HG02884 (cell line): Measurements from ENCODE around the gene ZNF362.

ENCODE experiments used
- ATAC-seq: cut with Tn5 transposase; IDR thresholded peaks from one replicate; pipeline ENCODE4 v1.9.1; 2021; ENCODE audit warnings: mild to moderate bottlenecking, moderate library complexity; ENCODE audit not compliant: unreplicated experiment

ZNF362 gene

DNA sequence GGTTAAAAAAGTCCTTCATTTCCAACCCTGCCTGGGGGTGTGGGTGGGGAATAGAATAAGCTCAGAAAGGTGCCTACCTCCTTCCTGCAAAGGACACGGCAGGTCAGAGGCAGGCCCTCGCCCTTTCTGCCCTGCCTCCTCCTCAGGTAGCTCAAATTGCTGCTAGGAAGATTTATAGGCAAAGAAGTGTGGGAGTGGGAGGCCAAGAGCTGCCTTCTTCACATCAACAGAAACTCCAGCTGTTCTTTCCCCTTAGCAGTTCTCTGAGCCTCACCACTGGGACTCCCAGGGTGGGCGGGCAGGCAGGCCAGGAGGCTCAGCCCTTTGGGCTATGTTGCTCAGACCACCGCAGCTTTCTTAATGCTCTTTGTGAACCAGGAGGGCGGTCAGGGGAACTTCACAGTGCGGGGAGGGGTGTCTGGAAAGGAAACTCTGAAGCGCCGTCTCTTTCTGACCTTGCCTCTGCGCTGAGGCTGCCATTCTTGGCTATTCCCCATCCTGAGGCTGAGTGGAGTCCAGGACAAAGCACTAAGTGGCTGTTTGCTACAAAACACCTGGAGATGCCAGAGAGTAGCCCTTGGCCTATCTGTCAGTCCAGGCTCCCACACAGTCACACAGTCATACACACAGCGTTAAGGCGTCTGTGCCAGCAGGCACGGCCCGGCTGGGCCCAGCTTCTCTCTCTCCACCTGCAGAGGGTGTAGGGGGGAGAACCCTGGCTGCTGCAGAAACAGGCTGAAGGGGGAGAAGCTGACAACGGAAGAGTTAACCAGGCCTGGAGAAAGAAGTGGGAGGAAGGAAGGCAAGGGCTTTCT, 67.6 kb downstream of the ZNF362 start:
- no peak for ATAC-seq

- no peak for ATAC-seq
Observed at GRCh38 chr1:33324677-33325575, 68.6 kb downstream of the ZNF362 start.

DNA sequence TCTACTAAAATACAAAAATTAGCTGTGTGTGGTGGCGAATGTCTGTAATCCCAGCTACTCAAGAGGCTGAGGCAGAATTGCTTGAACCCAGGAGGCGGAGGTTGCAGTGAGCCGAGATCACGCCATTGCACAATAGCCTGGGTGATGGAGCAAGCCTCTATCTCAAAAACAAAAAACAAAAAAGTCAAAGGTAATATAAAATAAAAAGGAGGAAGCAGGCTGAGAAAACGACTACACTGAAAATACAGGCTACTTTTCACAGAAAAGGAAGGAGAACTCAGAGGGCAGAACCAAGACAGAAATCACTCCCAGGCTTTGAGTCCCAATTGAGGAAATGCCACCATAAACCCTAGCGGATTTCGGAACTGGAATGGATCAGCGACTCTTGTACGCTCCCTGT, 70.5 kb downstream of the ZNF362 start:
- no peak for ATAC-seq

DNA sequence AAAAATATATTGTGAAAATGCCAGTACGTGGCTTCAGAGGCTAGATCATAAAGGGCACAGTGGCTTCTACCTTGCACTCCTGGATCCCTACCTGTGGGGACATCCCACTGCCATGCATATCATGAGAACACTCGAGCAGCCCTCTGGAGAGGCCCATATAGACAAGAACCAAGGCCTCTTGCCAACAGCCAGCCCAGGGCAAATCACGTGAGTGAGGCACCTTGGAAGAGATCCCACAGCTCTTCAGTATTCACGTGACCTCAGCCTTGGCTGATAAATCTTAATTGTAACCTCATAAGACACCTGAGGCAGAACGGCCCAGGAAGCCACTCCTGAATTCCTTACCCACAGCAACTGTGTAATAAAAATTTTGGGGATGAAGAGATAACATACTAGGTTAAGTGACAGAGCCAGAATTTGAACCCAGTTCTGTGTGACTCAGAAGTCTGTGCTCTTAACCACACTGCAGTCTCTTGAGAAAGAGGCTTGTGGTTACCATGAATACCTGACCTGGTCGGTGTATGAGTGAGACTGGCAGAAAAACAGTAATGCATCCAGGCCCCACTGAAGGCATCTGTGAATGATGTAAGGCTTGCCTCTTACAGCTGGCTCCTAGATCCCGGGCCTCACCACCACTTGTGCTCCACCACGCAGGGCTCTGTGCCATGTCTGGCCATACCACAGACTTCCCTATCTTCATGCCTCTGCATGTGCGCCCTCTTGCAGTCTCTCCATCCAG, 71.5 kb downstream of the ZNF362 start:
- no peak for ATAC-seq

DNA sequence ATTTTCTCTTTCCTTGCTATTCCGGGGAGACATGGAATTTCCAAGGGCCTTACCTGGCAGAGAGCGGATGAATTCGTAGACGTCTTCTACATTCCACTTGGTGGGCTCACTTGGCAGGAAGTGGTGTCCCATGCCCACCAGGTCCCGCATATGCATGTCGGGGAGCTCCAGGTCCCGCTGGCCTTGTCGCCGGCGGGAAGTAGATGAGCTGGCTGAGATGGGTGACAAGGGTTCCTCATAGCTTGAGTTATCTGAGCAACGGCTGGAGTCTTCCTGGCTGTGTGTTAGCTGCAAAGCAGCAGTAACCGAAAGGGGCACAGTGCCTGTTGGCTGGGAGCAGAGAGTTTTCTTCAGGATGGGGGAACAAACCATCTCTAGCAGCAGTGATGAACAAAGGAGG, 72.5 kb downstream of the ZNF362 start:
- ATAC-seq: no peak

GRCh38 chr1:33329600-33330305, 73.5 kb downstream of the ZNF362 start:
- no peak for ATAC-seq

- ATAC-seq: no peak
Observed at GRCh38 chr1:33330361-33330890, 74.1 kb downstream of the ZNF362 start.

- ATAC-seq: no peak
Observed at GRCh38 chr1:33330906-33331305, 74.6 kb downstream of the ZNF362 start.

DNA sequence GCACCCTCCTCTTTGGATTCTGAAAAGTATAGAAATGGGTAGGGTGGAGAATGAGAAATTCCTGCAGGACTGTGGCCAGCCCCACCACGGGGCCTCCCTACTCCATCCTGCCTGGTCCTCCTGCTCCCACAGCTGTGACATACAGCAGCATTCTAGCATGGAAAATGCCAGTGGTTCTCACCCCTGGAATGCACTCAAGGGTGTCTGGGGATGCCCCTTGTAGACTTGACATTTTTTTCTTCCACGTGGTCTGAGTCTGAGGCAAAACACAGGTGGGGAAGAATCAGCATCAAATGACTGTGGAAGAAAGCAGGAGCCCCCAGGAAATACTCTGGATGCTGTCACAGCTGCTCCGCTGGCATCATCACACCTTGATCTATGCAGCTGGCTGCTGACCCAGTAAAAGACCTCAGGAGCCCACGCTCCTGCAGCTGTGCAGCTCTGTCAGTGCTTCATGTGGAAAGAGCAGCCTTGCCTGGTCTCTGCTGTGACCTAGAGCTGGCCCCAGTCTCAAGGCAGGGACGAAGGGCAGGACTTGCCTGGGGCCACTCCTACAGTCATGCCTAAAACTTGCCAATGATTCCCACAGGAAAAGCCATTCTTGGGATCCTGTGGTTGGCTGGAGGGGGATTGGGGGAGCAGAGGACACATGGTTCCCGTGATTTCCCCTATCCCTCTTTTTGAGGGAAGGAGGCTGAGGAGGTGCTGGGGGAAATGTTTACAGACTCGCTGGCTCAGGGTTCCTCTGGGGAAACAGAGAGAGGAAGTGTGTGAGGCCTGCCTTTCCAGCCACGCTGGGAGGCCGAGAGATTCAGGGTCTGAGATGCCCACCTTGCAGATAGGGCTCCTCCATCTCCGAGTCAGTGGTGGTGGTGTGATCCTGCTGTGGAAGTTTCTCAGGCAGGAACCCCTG, 75.4 kb downstream of the ZNF362 start:
- no peak for ATAC-seq

DNA sequence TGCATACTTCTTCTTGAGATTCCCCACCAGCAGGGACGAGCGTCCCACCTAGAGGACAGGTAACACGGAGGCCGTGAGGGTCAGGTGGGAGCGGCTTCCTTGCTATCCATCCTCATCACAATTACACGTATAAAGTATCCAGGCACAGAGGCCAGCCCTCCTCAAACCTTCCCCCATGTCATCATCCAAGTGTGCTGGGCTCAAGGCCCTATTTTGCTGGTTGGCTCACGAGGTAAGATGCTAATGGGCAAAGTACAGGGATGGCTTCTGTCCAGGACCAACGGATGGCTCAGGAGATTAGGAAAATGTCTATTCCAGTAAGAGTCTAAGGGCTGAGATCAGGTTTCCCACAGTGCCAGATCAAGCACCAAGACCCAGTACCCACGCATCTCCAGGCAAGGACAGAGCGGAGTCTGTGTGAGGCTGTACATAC, 76.1 kb downstream of the ZNF362 start:
- no peak for ATAC-seq

DNA sequence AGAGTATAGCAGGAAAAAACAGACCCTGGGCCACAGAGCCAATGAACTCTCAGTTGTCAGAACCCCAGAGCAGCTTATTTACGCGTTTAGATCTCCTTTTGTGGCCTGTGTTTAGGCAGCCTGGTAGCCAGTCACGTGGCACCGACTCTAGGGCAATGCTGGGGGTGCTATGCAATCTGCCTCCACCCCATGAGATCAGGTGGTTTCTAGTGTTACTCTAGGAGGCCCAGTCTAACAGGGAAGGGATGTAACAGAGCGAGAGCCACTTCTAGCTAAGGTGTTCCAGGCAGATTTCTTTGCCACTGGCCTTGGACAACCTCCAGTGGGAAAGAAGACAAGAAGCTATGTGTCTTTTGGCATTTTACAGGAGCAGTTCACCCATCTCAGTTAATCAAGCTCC, 76.6 kb downstream of the ZNF362 start:
- ATAC-seq: no peak

DNA sequence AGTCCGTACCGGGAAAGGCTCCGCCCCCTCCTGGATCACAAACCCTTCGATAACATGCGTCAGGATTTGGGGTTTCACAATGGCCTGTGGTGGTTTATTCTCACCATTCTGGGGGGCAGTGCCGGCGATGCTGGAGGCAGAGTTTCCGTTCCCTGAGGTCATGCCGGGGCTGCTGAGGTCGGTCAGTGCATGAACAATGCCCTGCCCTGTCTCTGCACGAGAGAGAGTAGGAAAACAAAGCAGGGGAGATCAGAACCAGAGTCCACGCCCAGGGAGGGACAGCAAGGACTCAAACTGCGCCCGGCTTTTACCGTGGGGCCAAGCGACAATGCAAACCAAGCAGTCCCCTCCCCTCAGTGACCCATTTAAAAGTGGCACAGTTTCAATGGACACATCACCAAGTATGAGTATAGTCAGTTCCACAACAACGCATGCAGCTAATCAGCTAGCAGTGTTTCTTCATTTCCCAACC, 77.8 kb downstream of the ZNF362 start:
- ATAC-seq: no peak

- no peak for ATAC-seq
Observed at GRCh38 chr1:33335020-33335419, 78.7 kb downstream of the ZNF362 start.

GRCh38 chr1:33336580-33336979, 80.3 kb downstream of the ZNF362 start:
- no peak for ATAC-seq

- ATAC-seq: no peak
Observed at GRCh38 chr1:33337441-33337840, 81.1 kb downstream of the ZNF362 start.

GRCh38 chr1:33338048-33338439, 81.8 kb downstream of the ZNF362 start:
- no peak for ATAC-seq

DNA sequence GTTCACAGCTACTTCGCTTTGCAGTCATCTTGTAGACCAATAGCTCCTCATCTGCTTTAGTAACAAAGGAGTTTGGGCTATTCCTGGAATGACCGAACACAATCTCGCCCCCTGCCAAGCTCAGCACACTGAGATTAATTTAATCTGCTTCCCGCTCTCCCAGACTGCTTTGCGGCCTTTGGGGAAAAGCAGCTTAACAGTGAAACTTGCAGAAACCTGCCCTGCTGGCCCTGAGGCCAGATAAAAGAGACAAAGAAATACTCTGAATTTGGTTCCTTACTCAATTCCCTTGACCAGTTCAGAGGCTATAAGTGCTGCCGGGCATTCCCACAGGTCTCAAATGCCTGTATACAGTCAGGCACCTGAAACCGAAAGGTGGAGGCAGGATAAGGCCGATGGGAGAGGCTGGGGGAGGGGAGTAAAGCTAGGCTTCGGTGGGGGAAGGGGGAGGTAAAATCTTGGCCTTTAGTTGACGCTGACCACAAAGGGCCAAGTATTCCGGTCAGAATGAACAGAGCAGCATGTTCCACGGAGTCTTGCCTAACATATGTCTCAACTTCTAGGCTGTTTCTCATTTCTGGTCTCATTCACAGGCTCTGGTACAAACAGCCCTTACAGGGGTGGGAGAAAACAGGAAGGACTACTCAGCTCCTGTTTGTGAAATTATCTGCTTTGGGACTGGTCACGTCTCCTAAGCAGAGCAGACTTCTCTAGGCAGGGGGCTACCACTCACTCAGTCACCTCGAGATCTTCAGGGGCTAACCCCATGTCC, 82.3 kb downstream of the ZNF362 start:
- ATAC-seq: no peak

DNA sequence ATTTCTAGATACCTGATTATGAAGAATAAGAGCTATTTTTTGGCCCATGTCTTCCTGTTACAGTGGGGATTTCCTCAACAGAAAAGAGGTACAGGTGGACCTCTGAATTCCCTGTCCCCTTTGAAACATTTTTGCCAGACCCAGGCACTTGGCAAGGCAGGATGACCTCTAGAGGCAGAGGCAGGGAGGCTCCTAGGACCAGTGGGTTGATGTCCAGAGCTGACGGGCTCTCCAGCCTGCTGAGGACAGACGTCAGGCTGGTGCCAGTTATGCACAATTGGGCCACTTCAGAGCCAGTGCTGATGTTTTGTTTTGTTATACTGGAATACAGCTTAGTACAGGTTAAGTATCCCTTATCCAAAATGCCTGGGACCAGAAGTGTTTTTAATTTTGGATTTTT, 83.1 kb downstream of the ZNF362 start:
- no peak for ATAC-seq

GRCh38 chr1:33341190-33341589, 84.9 kb downstream of the ZNF362 start:
- ATAC-seq: no peak
